Activated naive CD4-positive, alpha-beta T cell treated with anti-CD3 and anti-CD28 coated beads, Interleukin-2, amount 50 U/mL, for 16 hours (primary cell): ENCODE measurements around the gene HMGCR.
"Not testable (repeated sequence)": the region's sequence is repeated elsewhere in the genome, so short reads cannot be mapped to it uniquely, and the experiment has no call there.

Source experiments
- DNase-seq: peaks from one replicate; pipeline ENCODE4 v3.0.0-alpha.2; 2020

The HMGCR gene

DNA sequence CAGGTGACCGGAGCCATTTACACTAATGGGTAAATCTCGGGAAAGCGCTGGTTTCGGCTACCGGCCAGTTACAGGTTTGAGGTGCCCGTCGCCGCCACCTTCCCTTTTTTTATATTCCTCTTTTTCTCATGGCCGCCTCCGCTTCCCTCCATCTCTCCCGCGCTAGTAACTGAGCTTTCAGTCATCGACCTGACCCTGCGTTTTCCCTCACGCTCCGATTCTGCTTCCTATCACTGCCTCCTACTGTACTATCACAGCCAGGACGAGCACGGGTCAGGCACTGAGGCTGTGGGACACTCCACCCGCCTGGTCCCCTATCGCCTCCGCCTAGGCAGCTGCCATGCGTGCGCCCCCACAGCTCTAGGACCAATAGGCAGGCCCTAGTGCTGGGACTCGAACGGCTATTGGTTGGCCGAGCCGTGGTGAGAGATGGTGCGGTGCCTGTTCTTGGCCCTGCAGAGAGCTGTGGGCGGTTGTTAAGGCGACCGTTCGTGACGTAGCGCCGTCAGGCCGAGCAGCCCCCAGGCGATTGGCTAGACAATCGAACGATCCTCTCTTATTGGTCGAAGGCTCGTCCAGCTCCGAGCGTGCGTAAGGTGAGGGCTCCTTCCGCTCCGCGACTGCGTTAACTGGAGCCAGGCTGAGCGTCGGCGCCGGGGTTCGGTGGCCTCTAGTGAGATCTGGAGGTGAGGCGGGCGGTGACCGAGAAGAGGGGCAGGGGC is at the start of gene HMGCR:
Gene HMGCR, plus strand, starts transcription at position 606 of the 722 bp plus-strand sequence. CDS start 5,386 bp downstream, outside the sequence.
- peak; percentile 97 for DNase-seq

DNA sequence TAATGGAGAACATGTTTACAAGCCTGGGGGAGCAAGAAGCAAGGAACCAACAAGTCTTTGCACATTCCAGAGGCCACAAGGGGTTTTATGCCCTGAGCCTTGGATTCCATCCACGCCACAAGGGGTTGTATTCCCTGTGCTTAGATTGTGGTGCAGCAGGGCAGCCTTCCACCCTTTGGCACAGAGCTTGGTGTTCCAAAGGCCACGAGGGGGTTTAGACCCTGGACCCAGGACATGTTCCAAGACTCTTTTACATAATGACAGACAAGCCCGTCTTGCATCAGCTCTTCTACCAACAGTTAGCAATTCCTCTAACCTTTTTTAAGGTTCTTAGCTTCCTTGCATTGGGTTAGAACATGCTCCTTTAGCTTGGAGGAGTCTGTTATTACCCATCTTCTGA is 45.2 kb upstream of the HMGCR start:
- not testable (repeated sequence) for DNase-seq

DNA sequence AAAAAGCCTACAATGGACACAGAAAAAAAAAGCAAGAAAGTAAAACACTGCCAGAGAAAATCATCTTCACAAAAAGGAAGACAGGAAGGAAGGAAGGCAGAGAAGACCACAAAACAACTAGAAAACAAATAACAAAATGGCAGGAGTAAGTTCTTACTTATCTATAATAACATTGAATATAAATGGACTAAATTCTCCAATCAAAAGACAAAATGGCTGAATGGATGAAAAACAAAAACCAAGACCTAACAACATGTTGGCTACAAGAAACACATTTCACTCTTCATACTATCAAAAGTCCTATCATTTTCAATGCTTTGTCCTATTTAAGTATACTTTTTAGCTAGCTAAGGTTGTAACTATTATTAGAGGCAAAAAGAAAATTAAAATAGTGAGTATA is 36.9 kb upstream of the HMGCR start:
- DNase-seq, result no peak

DNA sequence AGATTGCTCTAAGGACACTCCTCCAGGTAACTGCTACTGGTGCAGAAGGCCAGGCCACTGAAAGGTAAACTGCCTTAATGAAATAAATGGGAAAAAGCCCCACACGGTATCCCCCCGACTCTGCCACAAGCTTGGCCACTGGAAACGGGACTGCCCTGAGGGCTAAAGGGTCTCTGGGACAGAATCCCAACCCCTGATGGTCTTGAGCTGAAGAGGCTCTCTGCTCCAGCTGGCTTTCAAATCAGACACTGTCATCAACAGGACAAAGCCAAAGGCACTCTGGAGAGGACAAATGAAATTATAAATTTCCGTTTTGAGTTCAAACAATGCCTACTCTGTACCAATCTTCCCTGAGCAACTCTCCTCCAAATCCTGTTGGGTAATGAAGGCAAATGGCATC is 33.6 kb upstream of the HMGCR start:
- no peak for DNase-seq

DNA sequence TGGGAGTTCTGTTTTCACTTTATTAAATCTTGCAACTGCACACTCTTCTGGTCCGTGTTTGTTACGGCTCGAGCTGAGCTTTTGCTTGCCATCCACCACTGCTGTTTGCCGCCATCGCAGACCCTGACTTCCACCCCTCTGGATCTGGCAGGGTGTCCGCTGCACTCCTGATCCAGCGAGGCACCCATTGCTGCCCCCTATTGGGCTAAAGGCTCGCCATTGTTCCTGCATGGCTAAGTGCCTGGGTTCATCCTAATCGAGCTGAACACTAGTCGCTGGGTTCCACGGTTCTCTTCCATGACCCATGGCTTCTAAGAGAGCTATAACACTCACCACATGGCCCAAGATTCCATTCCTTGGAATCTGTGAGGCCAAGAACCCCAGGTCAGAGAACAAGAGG is 32.5 kb upstream of the HMGCR start:
- DNase-seq, result not testable (repeated sequence)

DNA sequence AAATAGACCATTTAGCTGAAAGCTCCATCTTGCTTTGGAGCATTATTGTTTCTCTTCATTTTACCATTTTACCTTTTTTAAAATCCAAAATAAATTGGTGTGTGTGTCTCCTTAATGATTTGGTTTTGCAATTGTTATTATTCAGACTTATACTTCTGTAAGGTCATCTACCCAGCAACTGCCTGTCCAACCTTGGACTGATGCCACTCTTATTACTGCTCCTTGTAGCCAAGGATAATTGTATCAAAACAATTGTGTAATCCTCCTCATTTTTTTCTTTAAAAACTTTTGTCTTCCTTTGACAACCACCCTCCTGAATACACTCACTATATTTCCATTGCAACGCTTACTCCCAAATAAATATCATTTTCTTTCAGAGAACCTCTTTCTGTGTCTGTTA is 30.3 kb upstream of the HMGCR start:
- DNase-seq, result no peak

DNA sequence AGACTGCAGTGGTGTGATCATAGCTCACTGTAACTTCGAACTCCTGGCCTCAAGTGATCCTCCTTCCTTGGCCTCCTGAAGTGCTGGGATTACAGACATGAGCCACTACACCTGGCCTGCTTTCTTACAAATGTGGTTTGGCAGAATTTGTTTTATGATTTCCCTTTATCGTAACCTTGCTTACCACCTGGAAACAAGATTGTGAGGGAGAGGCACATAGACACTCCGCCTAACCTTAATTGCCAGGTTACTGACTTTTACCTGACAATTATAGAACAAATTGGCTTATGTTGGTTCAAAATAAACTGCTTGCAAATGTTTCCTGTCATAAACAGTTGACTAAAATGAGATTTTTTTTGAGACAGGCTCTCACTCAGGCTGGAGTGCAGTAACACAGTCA is 26.8 kb upstream of the HMGCR start:
- no peak for DNase-seq

DNA sequence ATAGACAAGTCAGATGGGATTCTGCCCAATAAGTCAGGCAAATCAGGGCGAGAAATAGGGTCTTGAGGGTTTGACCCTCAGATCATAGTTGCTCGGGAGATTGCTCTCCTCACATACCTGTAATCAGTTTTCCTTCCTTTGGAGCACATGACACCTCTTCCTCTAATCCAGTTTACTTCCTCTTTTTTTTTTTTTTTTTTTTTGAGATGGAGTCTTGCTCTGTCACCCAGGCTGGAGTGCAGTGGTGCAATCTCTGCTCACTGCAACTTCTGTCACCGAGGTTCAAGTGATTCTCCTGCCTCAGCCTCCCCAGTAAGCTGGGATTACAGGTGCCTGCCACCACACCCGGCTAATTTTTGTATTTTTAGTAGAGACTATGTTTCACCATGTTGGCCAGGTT is 17.9 kb upstream of the HMGCR start:
- not testable (repeated sequence) for DNase-seq

DNA sequence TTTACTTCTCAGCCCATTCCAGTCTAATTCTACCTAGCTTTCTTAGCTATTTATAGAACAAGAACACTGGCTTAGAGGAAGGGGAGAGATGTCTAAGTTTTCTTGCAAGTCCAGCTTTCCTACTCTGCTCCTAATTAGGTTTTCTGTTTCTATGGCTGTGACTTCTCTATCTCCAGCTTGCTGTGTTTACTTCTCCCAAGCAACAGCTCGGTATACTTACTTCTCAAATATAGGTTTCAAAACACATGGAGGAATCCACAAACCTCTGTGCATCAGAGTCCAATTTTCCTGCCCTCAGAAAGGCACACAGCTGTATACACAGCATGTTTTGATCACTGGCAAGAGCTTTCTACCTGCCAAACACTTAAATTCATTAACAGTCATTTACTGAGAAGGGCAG is 17.4 kb upstream of the HMGCR start:
- DNase-seq, result no peak

DNA sequence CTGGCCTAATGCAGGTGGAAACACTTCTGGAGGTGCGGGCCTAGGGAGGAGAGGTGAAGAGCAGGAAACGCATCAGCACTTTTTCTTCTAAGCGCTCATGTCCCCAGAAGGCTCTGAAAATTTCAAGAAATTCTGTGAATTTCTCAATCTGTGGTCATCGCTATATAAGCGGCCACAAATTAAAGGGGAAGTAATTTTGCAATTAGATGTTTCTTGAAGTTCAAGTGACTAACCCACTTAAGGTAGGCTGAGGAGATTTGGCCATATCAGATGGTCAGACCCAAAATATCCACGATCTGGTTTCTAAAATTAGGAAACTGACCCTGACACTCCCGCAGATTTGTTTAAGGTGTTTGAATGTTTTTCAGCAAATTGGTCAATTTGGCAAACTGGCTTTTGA is 16.6 kb upstream of the HMGCR start:
- DNase-seq, result no peak

DNA sequence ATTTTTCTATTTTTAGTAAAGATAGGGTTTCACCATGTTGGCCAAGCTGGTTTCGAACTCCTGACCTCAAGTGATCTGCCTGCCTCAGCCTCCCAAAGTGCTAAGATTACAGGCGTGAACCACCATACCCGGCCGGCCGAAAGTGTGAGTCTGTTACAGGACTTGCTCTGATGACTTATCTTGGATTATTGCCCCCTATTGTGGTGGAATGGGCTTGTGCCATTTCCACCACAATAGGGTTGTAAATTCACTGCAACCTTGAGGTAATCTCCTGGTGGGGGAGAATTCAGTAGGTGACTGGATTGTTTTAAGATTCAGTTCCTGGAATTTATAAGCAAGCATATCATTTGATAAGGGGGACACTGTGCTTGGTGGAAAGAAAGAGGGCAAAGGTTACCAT is 15.0 kb upstream of the HMGCR start:
- no peak for DNase-seq

DNA sequence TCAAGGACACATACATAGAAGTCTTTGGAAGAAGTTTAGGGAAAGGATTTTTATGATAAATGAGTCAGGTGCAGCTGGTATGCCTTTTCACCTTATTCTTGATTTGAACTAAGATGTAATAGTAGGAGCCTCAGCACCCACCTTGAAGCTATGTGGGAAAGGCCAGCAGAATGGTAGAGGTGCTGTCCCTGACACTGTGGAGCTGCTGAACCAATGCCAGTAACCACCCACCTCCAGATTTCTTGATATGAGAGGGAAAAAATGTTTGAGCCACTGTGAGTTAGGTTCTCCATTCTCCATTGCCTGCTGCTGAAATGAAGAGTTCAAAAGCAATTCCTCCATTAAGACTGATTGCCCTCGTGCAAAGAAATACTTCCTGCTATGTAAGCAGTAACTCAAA is 12.2 kb upstream of the HMGCR start:
- DNase-seq, result no peak

DNA sequence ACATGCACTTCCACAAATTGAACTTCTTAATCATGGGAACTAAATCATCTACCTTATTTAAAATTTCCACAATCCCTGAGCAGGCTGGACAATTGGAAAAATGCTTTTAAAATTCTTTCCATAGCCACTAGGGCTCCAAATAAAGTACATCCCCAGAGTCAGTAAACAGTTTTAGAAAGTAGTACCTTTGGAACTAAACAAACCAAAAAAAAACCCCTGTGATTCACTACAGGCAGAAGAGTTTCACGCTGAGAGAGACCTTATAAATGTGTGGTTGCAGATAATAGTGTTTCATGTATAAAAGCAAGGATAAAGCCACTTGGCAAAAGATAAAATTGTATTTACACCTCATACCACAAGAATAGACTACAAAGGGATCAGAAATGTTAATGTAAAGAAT is 11.8 kb upstream of the HMGCR start:
- DNase-seq, result no peak

DNA sequence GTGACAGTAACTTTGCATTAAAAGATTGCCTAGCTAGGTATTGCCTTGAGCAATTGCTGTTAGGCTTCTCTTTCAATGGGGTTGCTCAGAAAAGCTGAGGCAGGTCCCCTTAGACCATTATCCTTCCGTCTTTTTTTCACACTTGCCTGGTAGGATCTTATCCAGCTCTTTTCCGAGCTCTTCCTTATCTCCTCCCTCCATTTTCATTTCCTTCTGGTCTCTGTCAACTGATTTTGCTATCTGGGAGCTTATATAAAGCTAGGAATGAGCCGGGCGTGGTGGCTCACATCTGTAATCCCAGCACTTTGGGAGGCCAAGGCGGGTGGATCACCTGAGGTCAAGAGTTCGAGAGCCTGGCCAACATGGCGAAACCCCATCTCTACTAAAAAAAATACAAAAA is 6.6 kb upstream of the HMGCR start:
- DNase-seq, result no peak

DNA sequence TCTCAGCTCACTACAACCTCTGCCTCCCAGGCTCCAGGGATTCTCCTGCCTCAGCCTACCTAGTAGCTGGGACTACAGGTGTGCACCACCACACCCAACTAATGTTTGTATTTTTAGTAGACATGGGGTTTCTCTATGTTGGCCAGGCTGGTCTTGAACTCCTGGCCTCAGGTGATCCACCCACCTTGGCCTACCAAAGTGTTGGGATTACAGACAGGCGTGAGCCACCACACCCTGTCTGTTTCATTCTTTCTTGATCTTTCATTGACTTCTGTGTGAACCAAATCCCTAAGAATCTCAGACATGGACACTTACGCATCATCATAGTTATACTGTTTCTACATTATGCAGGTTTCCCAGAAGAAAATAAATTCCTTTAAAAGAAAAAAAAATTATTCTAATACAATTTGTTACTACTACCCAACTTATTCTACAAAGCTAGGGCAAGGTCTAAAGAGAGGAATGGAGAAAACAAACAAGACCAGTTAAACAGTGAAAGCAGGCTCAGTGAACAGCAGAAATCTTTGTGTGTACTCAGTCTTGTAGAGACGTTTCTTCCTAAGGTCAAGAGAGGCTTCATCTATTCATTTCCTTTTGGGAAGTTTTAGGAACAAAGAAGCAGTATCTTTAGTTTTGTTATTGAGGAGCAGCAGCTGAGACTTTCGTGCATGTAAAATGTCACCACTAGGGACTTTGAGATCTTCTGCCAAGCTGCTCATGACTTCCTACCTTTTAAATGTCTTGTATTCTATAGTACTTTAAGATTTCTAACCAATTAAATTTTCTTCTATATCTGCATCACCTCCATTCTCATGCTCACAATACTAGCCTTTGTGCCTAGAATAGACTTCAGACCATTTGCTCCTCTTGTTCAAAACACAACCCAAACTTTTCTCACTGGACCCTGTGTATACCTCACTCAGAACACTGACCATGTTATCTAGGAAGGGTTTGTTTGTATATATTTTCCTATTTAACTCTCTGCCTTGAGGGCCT is 5.6 kb upstream of the HMGCR start:
- no peak for DNase-seq

DNA sequence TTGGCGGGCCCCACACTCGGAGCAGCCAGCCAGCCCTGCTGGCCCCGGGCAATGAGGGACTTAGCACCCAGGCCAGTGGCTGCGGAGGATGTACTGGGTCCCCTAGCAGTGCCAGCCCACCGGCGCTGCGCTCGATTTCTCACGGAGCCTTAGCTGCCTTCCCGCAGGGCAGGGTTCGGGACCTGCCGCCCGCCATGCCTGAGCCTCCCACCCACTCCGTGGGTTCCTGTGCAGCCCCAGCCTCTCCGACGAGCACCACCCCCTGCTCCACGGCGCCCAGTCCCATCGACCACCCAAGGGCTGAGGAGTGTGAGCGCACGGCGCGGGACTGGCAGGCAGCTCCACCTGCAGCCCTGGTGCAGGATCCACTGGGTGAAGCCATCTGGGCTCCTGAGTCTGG is 3.3 kb upstream of the HMGCR start:
- not testable (repeated sequence) for DNase-seq

DNA sequence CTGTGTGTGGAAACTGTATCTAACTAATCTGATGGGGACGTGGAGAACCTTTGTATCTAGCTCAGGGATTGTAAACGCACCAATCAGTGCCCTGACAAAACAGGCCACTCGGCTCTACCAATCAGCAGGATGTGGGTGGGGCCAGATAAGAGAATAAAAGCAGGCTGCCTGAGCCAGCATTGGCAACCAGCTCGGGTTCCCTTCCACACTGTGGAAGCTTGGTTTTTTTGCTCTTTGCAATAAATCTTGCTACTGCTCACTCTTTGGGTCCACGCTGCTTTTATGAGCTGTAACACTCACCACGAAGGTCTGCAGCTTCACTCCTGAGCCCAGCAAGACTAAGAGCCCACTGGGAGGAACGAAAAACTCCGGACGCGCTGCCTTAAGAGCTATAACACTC is 2.6 kb upstream of the HMGCR start:
- DNase-seq, result not testable (repeated sequence)

DNA sequence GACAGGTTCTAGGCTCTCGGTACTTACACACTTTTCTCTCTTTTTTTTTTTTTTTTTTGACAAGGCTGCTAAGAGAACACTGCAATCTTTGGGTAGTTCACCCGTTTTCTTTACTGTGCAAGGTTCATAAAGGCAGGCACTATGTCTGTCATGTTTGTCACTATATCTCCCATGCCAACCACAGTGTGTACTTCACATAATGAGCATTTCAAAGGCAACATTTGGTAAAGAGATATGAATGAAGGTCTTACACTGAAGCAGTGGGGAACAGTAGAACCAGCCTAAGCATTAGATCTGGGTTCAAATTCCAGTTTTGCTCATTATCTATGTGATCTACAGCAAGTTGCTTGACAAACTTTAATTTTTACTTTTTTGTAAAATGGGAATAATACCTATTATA is 1.5 kb upstream of the HMGCR start:
- DNase-seq, result no peak

DNA sequence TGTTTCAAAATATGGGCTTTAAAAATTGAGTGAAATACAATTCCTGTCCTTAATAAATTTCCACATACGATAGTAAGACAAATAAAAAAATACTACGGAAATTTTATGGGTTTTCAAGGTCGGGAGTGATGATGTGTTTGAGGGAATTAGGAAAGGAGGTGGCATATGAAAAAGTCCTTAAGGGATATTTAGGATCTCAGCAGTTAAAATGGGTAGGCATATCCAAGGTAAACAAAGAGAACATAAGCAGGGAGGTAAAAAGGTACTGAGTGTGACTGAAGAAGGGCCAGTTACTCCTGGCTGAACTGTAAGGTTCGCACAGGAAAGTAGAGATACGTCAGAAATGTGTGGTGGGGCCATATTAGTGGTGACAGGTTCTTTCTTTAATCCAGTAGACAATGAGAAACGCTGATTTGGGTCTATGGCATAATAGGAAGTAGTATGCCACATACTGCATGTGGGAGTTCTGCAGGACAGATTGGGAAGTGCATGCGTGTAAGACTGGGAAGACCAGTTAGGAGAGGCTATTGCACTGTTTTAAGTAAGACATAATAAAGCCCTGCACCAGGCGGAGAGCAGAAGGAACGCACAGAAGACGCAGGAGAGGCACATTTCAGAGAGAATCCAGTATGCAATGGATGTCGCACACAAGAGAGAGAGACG is 937 bp upstream of the HMGCR start:
- no peak for DNase-seq

DNA sequence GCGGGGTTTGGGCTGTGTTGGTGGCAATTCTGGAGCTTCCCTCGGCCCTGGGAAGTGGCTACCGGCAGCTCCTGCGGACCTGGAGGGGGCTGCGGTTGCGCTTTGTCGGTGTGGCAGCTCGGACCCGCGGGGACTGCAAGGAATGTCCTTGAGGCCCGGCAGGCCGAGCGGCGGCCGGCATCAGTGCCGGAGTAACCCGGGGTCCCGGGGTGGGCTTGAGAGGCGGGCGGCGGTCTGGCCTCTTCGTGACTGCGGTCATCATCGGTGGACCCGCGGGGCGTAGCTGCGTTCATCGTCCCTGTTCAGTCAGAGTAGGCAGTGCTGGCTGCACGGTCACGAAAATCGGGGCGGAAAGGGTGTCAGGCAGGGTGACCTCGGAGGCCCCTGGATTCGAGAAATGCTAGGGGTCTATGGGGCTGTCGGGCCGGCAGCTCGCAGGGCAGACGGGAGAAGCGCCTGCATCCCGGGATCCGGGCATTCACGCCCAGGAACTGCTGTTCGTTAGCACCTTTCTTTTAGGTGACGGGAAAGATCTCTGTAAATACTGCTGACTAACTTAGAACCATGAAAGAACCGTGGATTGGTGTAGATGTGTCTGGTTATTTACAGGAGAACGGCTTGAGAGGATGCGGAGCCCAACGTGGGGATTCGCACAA is 474 bp downstream of the HMGCR start:
- no peak for DNase-seq

DNA sequence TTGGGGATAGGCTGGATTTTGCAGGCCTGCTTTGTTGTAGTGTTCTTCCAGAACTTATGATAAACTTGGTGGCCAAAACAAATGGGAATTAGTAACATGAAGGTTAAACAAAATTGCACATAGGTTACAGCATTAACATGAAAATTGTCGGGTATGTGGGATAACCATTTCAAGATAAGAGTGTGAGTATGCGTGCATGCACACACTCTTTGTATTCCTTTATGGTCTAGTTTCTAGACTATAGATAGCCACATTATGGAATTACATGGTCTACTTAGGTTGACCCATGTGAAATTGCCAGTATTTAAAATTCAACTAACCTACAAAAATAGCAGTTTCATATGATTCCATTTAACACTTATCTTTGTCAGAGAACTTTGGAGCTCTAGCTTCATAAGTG is 1.4 kb downstream of the HMGCR start:
- DNase-seq, result no peak

DNA sequence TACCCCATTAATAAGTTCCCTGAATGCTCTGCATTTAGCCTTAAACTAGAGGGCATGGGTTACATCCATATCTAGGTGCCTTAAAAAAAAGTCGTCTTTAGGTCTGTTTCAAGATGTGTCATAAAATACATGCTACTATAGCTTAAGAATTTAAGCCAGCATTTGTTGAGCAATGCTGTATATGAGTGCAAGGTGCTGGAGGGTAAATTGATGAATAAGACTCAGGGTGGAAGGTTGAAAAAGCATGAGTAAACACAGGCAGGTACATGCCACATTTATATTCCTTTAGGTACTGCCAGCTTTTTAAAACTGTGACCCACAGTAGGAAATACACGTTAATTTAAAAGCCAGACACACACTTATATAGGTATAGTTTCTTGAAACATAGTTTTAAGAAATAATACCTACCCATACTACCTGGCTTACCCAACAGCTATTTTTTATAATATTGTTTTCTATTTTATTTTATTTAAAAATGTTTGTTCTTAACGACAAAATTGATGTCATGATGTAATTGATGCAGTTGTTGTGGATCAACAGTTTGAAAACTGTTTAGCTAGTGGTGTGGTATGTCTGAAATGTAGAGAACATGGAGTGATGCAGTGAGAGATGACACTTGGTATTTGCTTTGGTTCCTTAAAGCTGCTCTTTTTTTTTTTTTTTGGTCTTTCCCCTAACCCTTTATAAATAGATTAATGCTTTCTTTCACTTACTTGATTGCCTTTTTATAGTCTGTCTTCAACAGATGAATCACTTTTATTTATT is 3.9 kb downstream of the HMGCR start:
- no peak for DNase-seq
